ENCODE results near the gene TP53INP2. TPM values are rescaled to one million over a fixed set of nuclear protein-coding genes. Genes with fewer than 3 reads are reported as not detected.

Gene TP53INP2
- total and polyA plus RNA-seq, 2 of the 13 experiments (the other 11 are each of a cell fraction or from before 2014, with no cell fraction given), result 5.2 to 18.8 TPM

- TF ChIP-seq ZBTB2 (CRISPR knock-in tag; IDR thresholded peaks at IDR 0.05; ENCODE audit: low read depth) (peak; percentile 87), ZFP62 (CRISPR knock-in tag; IDR thresholded peaks at IDR 0.05) (0 out of 2 replicates have a peak, but pooled peaks have one; percentile 62), ZNF878 (CRISPR knock-in tag; IDR thresholded peaks at IDR 0.05) (no peak), ZNF782 (CRISPR knock-in tag; IDR thresholded peaks at IDR 0.05; ENCODE audit: borderline replicate concordance) (peak; percentile 89; the same call in 1 of the 2 replicates), FOXA3 (CRISPR knock-in tag; IDR thresholded peaks at IDR 0.05) (peak; percentile 73), AFF4 (CRISPR knock-in tag; IDR thresholded peaks at IDR 0.05) (peak; percentile 71; the same call in 1 of the 2 replicates), KAT2B (IDR thresholded peaks at IDR 0.05; ENCODE audit: borderline replicate concordance, low read depth, low read length) (no peak), NFAT5 (CRISPR knock-in tag; IDR thresholded peaks at IDR 0.05) (peak; percentile 72; the same call in 1 of the 2 replicates), MLXIP (CRISPR knock-in tag; IDR thresholded peaks at IDR 0.05; ENCODE audit: borderline replicate concordance) (no peak), SYNCRIP (IDR thresholded peaks at IDR 0.05; ENCODE audit: insufficient read depth, low read depth, low read length) (no peak), TFE3 (CRISPR knock-in tag; IDR thresholded peaks at IDR 0.05) (peak; percentile 77), TEAD2 (CRISPR knock-in tag; IDR thresholded peaks at IDR 0.05) (0 out of 2 replicates have a peak, but pooled peaks have one; percentile 60), RARA (CRISPR knock-in tag; IDR thresholded peaks at IDR 0.05) (0 out of 2 replicates have a peak, but pooled peaks have one; percentile 47)
Measured at GRCh38 chr20:34676642-34677373, 27.3 kb upstream of the TP53INP2 start, which contains the start of gene PIGU (continued).
